MCF 10A (cell line): ENCODE measurements around the gene ACOXL. TPM values are rescaled to one million over a fixed set of nuclear protein-coding genes. Genes with fewer than 3 reads are reported as not detected.

Experiments used
- BruUV-seq: library from RNA; stranded (reverse); fragments of 400-500 nt; replicated peaks from 2 replicates; lab custom pipeline; 2021; lab: Mats Ljungman, UMichigan
- CTCF ChIA-PET: fragments of 300-600 bp; sonication (Branson Sonifier 250); formaldehyde crosslinking; extraction: SDS; loops from one replicate; lab custom pipeline; 2021; ENCODE audit warnings: antibody characterized with exemption, inconsistent platforms; lab: Yijun Ruan, JAX
- POLR2A ChIA-PET: fragments of 300-600, 350-650 bp; sonication (Branson Sonifier 250); formaldehyde crosslinking; extraction: SDS; loops from one replicate; lab custom pipeline; 2020; ENCODE audit warnings: antibody characterized with exemption, inconsistent platforms; lab: Yijun Ruan, JAX
- DNase-seq: peaks from one replicate; pipeline ENCODE4 v3.0.0-alpha.2; 2018; ENCODE audit not compliant: unreplicated experiment
- H3K27ac Mint-ChIP-seq: one replicate; pipeline ENCODE4 v1.8.0; 2022; ENCODE audit warnings: mild to moderate bottlenecking, low read depth, mixed read lengths; ENCODE audit not compliant: unreplicated experiment
- H3K27me3 Mint-ChIP-seq: one replicate; pipeline ENCODE4 v1.8.0; 2022; ENCODE audit warnings: mixed read lengths; ENCODE audit not compliant: insufficient read depth, unreplicated experiment
- H3K36me3 Mint-ChIP-seq: one replicate; pipeline ENCODE4 v1.8.0; 2022; ENCODE audit warnings: mild to moderate bottlenecking, moderate library complexity, mixed read lengths; ENCODE audit not compliant: insufficient read depth, unreplicated experiment
- H3K4me1 Mint-ChIP-seq: one replicate; pipeline ENCODE4 v1.8.0; 2022; ENCODE audit warnings: mixed read lengths; ENCODE audit not compliant: insufficient read depth, unreplicated experiment
- H3K4me3 Mint-ChIP-seq: one replicate; pipeline ENCODE4 v1.8.0; 2022; ENCODE audit warnings: mild to moderate bottlenecking, moderate library complexity, mixed read lengths; ENCODE audit not compliant: unreplicated experiment
- H3K9me3 Mint-ChIP-seq: one replicate; pipeline ENCODE4 v1.8.0; 2022; ENCODE audit warnings: mixed read lengths; ENCODE audit not compliant: unreplicated experiment
- CTCF ChIP-seq: fragments of 200-600 bp; IDR thresholded peaks from one replicate; pipeline ENCODE4 v1.8.0; 2022; ENCODE audit warnings: antibody characterized with exemption, mild to moderate bottlenecking; ENCODE audit not compliant: unreplicated experiment
- intact Hi-C: fragments of 100-400 bp; cut with micrococcal nuclease; formaldehyde crosslinking; loops from 2 replicates; pipeline ENCODE4 v1.14.1; 2022
- total RNA-seq: library from RNA; stranded (reverse); gene quantifications from 2 replicates; pipeline ENCODE4 v1.2.3, GENCODE V29; 2022

ACOXL gene
- total RNA-seq, 1 experiment from 2014 or later = not detected

GRCh38 chr2:110772383-110772755, 40.0 kb downstream of the ACOXL start:
- no peak for DNase-seq
- Mint-ChIP-seq H3K36me3 (no peaks in the 10 kb centered on the region), H3K4me3 (no peak overlapping the region), H3K9me3 (no peaks in the 10 kb centered on the region), H3K27ac (no peak overlapping the region), H3K4me1 (peaks cover 8% of the 10 kb centered on the region), H3K27me3 (peaks cover 55% of the 10 kb centered on the region)
- CTCF ChIA-PET = interaction anchor here (0.5 to 1.4 kb wide), 2 partner anchors 16 to 96 kb away, joined by 3 to 5 read pairs; no protein-coding TSS in a partner anchor
- TF ChIP-seq CTCF = no peak
- intact Hi-C loops = no loop called here
- POLR2A ChIA-PET = no interaction called here
- BruUV-seq = no TSS peak

GRCh38 chr2:110773401-110773921, 41.1 kb downstream of the ACOXL start:
- ChIA-PET POLR2A (no interaction called here), CTCF (interaction anchor here (1.4 kb wide), 1 partner anchor 17 kb away, joined by 5 read pairs; no protein-coding TSS in a partner anchor)
- H3K27ac Mint-ChIP-seq = no peak overlapping the region
- BruUV-seq = no TSS peak
- H3K36me3 Mint-ChIP-seq = no peaks in the 10 kb centered on the region
- intact Hi-C loops = no loop called here
- H3K4me1 Mint-ChIP-seq = peaks cover 8% of the 10 kb centered on the region
- DNase-seq = no peak
- H3K27me3 Mint-ChIP-seq = peaks cover 64% of the 10 kb centered on the region
- H3K4me3 Mint-ChIP-seq = no peak overlapping the region
- no peaks in the 10 kb centered on the region for H3K9me3 Mint-ChIP-seq
- no peak for TF ChIP-seq CTCF

- intact Hi-C loops = no loop called here
- no TSS peak for BruUV-seq
- POLR2A ChIA-PET = no interaction called here
- Mint-ChIP-seq H3K9me3 (no peaks in the 10 kb centered on the region), H3K27ac (no peak overlapping the region), H3K36me3 (no peaks in the 10 kb centered on the region), H3K4me1 (peaks cover 8% of the 10 kb centered on the region), H3K27me3 (peaks cover 76% of the 10 kb centered on the region), H3K4me3 (no peak overlapping the region)
- no peak for TF ChIP-seq CTCF
- CTCF ChIA-PET = no interaction called here
- no peak for DNase-seq
Measured at GRCh38 chr2:110774701-110775100, 42.3 kb downstream of the ACOXL start.

GRCh38 chr2:110777531-110778311, 45.3 kb downstream of the ACOXL start:
- POLR2A ChIA-PET = no interaction called here
- H3K4me3 Mint-ChIP-seq = no peak overlapping the region

More at GRCh38 chr2:110777531-110778311, 45.3 kb downstream of the ACOXL start:
- Mint-ChIP-seq H3K9me3 (no peaks in the 10 kb centered on the region), H3K4me1 (no peaks in the 10 kb centered on the region), H3K36me3 (no peaks in the 10 kb centered on the region), H3K27ac (no peak overlapping the region), H3K27me3 (peaks cover 89% of the 10 kb centered on the region)
- no peak for TF ChIP-seq CTCF
- BruUV-seq = no TSS peak
- CTCF ChIA-PET = no interaction called here
- DNase-seq = no peak
- intact Hi-C loops = no loop called here
